ENCODE data around the gene ZBTB46. TPM values are rescaled to one million over a fixed set of nuclear protein-coding genes. Genes with fewer than 3 reads are reported as not detected.

The ZBTB46 gene
- total RNA-seq, 2 experiments from 2014 or later, result 0.67 to 1.3 TPM

DNA sequence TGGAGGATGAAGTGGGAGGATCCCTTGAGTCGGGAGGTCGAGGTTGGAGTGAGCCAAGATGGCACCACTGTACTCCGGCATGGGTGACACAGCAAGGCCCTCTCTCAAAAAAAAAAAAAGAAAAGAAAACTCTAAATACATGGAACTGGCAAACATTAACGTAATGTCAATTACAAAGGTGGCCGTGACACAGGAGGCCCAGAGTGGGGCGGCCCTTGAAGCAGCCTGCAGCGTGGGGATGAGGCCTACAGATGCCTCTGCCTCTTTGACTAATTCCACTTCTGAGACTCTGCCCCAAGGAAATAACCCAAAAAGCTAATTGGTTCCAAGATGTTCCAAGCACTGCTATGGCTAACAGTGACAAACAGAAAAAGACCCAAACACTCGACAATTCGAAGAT lies 21.2 kb downstream of the ZBTB46 start:
- H3K4me1 ChIP-seq (ENCODE audit: insufficient read depth, low read length, poor library complexity, severe bottlenecking), result no peaks in the 10 kb centered on the region
- no peak for DNase-seq (ENCODE audit: low spot score)
- H3K9me3 ChIP-seq (ENCODE audit: low read length), result no peaks in the 10 kb centered on the region
- H3K79me2 ChIP-seq (ENCODE audit: insufficient read depth, low read depth, low read length), result no peaks in the 10 kb centered on the region
- no peaks in the 10 kb centered on the region for H3K36me3 ChIP-seq (ENCODE audit: insufficient read depth, low read length)
- no peak overlapping the region for H3K4me3 ChIP-seq (ENCODE audit: low read depth, low read length, poor library complexity, severe bottlenecking)
- BruUV-seq (replicated peaks), result no TSS peak
- no peak overlapping the region for H3K27ac ChIP-seq (ENCODE audit: low read depth, low read length, poor library complexity, severe bottlenecking)
- no peaks in the 10 kb centered on the region for H3K9me2 ChIP-seq (ENCODE audit: insufficient read depth, low read length)
- ChIA-PET CTCF (ENCODE audit: unreplicated experiment) (no interaction called here), POLR2A (interaction anchor here (0.6 to 1.2 kb wide), 2 partner anchors 19 to 31 kb away, joined by 3 to 4 read pairs; no protein-coding TSS in a partner anchor)
- H2AFZ ChIP-seq (ENCODE audit: low read length), result no peak overlapping the region
- intact Hi-C loops (cut with micrococcal nuclease; ENCODE audit: unreplicated experiment), result no loop called here
- H3K4me2 ChIP-seq (ENCODE audit: low read length), result no peak overlapping the region
- H4K20me1 ChIP-seq (ENCODE audit: insufficient read depth, low read length), result no peaks in the 10 kb centered on the region
- TF ChIP-seq EZH2phosphoT487 (IDR thresholded peaks at IDR 0.05; ENCODE audit: borderline replicate concordance, low read depth, low read length), result no peak
- TF ChIP-seq, protein P1, sequence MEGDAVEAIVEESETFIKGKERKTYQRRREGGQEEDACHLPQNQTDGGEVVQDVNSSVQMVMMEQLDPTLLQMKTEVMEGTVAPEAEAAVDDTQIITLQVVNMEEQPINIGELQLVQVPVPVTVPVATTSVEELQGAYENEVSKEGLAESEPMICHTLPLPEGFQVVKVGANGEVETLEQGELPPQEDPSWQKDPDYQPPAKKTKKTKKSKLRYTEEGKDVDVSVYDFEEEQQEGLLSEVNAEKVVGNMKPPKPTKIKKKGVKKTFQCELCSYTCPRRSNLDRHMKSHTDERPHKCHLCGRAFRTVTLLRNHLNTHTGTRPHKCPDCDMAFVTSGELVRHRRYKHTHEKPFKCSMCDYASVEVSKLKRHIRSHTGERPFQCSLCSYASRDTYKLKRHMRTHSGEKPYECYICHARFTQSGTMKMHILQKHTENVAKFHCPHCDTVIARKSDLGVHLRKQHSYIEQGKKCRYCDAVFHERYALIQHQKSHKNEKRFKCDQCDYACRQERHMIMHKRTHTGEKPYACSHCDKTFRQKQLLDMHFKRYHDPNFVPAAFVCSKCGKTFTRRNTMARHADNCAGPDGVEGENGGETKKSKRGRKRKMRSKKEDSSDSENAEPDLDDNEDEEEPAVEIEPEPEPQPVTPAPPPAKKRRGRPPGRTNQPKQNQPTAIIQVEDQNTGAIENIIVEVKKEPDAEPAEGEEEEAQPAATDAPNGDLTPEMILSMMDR (conservative IDR thresholded peaks at IDR 0.05; ENCODE audit: low read length), result no peak

DNA sequence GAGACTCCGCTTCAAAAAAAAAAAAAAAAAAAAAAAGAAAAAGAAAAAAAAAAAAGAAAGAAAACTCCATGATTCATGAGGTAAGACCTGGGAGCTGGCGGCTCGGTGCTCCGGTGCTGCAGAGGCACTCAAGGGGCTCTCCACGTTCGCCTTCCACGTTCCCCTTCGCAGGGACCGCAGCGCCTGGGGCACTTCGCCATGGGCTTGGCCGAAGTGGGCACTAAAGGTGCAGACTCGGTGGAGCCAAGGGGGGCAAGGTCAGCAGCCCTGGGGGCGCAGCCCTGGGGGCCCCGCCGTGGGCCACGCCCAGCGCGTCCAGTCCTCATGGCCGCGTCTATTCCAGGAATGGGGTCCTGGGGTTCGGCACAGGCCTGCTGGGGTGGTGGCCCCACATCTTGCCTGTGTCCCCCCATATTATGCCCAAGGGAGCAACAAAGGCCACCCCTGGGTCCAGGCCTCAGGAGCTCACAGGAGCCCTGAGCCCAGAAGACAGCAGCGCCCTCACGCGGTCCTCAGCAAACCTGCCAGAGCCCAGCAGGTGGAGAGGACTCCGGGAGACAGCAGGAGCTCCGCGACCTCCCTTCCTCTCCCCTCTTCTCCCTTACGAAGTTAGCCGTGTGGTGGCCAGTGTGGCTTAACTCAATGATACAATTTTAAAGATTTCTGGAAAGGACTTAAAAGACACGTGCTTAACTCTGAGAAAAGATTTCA lies 21.9 kb downstream of the ZBTB46 start:
- BruUV-seq (replicated peaks), result no TSS peak
- no peaks in the 10 kb centered on the region for H3K9me3 ChIP-seq (ENCODE audit: low read length)
- CTCF ChIA-PET (ENCODE audit: unreplicated experiment), result no interaction called here

More for the DNA sequence above, 21.9 kb downstream of the ZBTB46 start:
- no peak overlapping the region for H3K4me2 ChIP-seq (ENCODE audit: low read length)
- H3K4me1 ChIP-seq (ENCODE audit: insufficient read depth, low read length, poor library complexity, severe bottlenecking), result no peaks in the 10 kb centered on the region
- H3K27ac ChIP-seq (ENCODE audit: low read depth, low read length, poor library complexity, severe bottlenecking), result no peak overlapping the region
- H3K79me2 ChIP-seq (ENCODE audit: insufficient read depth, low read depth, low read length), result no peaks in the 10 kb centered on the region
- H2AFZ ChIP-seq (ENCODE audit: low read length), result no peak overlapping the region
- no peaks in the 10 kb centered on the region for H4K20me1 ChIP-seq (ENCODE audit: insufficient read depth, low read length)
- no peak overlapping the region for H3K4me3 ChIP-seq (ENCODE audit: low read depth, low read length, poor library complexity, severe bottlenecking)
- H3K9me2 ChIP-seq (ENCODE audit: insufficient read depth, low read length), result no peaks in the 10 kb centered on the region
- TF ChIP-seq, protein P1 (conservative IDR thresholded peaks at IDR 0.05; ENCODE audit: low read length), result no peak
- TF ChIP-seq EZH2phosphoT487 (IDR thresholded peaks at IDR 0.05; ENCODE audit: borderline replicate concordance, low read depth, low read length), result no peak
- no peak for DNase-seq (ENCODE audit: low spot score)
- POLR2A ChIA-PET, result interaction anchor here (0.6 kb wide), 1 partner anchor 32 kb away, joined by 3 read pairs; no protein-coding TSS in a partner anchor
- intact Hi-C loops (cut with micrococcal nuclease; ENCODE audit: unreplicated experiment), result no loop called here
- no peaks in the 10 kb centered on the region for H3K36me3 ChIP-seq (ENCODE audit: insufficient read depth, low read length)

Data from OCI-LY7 (cell line).